SK-N-SH treated with all-trans-retinoic acid at 6 μM for 48 hours (cell line): ENCODE data around the gene PGM1.

Source experiments
- ATAC-seq: fragments of 200-7000 bp; cut with Tn5 transposase; 3 replicates; pipeline ENCODE4 v1.9.1; 2020; ENCODE audit warnings: mild to moderate bottlenecking, moderate library complexity
- ARNTL ChIP-seq: fragments of 450-650 bp; formaldehyde crosslinking; IDR thresholded peaks from 2 replicates; pipeline ENCODE4 v1.5.0; 2020; ENCODE audit warnings: low read depth, mild to moderate bottlenecking, moderate library complexity, borderline replicate concordance
- BACH2 ChIP-seq: fragments of 250-450 bp; sonication (Bioruptor Pico); IDR thresholded peaks from 2 replicates; pipeline ENCODE4 v1.9.0; 2021; ENCODE audit warnings: mild to moderate bottlenecking, borderline replicate concordance
- CREB5 ChIP-seq: fragments of 250-450 bp; sonication (Bioruptor Pico); IDR thresholded peaks from 2 replicates; pipeline ENCODE4 v1.5.1; 2020; ENCODE audit warnings: low read depth, mild to moderate bottlenecking, moderate library complexity
- CSDC2 ChIP-seq: fragments of 250-450 bp; sonication (Bioruptor Pico); IDR thresholded peaks from 2 replicates; pipeline ENCODE4 v1.5.0; 2020; ENCODE audit warnings: mild to moderate bottlenecking, moderate library complexity
- CSRNP3 ChIP-seq: fragments of 250-450 bp; sonication (Bioruptor Pico); IDR thresholded peaks from 2 replicates; pipeline ENCODE4 v1.5.1; 2021; ENCODE audit warnings: mild to moderate bottlenecking, moderate library complexity
- ESRRG ChIP-seq: fragments of 250-450 bp; sonication (Bioruptor Pico); IDR thresholded peaks from 2 replicates; pipeline ENCODE4 v1.6.1; 2021; ENCODE audit warnings: mild to moderate bottlenecking
- GLIS3 ChIP-seq: fragments of 250-450 bp; sonication (Bioruptor Pico); IDR thresholded peaks from 2 replicates; pipeline ENCODE4 v1.5.0; 2020; ENCODE audit warnings: mild to moderate bottlenecking, moderate library complexity
- ISL1 ChIP-seq: fragments of 250-450 bp; sonication (Bioruptor Pico); IDR thresholded peaks from 2 replicates; pipeline ENCODE4 v2.1.2; 2022; ENCODE audit warnings: mild to moderate bottlenecking, moderate library complexity
- OSR1 ChIP-seq: fragments of 250-450 bp; sonication (Bioruptor Pico); IDR thresholded peaks from 2 replicates; pipeline ENCODE4 v1.8.0; 2022; ENCODE audit warnings: moderate library complexity, mild to moderate bottlenecking, inconsistent platforms
- PATZ1 ChIP-seq: fragments of 250-450 bp; sonication (Bioruptor Pico); IDR thresholded peaks from 2 replicates; pipeline ENCODE4 v1.8.0; 2020; ENCODE audit warnings: mild to moderate bottlenecking, moderate library complexity, borderline replicate concordance
- POU6F1 ChIP-seq: fragments of 250-450 bp; sonication (Bioruptor Pico); IDR thresholded peaks from 2 replicates; pipeline ENCODE4 v1.8.0; 2021; ENCODE audit warnings: low read depth, mild to moderate bottlenecking, moderate library complexity, borderline replicate concordance
- PPARA ChIP-seq: fragments of 250-450 bp; sonication (Bioruptor Pico); IDR thresholded peaks from 2 replicates; pipeline ENCODE4 v1.5.0; 2020; ENCODE audit warnings: mild to moderate bottlenecking, borderline replicate concordance
- RARB ChIP-seq: fragments of 250-450 bp; sonication (Bioruptor Pico); IDR thresholded peaks from 2 replicates; pipeline ENCODE4 v1.8.0; 2021; ENCODE audit warnings: mild to moderate bottlenecking, moderate library complexity
- SNAI2 ChIP-seq: fragments of 250-450 bp; sonication (Bioruptor Pico); IDR thresholded peaks from 2 replicates; pipeline ENCODE4 v1.5.0; 2020; ENCODE audit warnings: mild to moderate bottlenecking, moderate library complexity
- TCF4 ChIP-seq: fragments of 250-450 bp; sonication (Bioruptor Pico); IDR thresholded peaks from 2 replicates; pipeline ENCODE4 v1.8.0; 2021; ENCODE audit warnings: mild to moderate bottlenecking, moderate library complexity, borderline replicate concordance
- TOX ChIP-seq: fragments of 250-450 bp; sonication (Bioruptor Pico); IDR thresholded peaks from 2 replicates; pipeline ENCODE4 v1.8.0; 2021; ENCODE audit warnings: mild to moderate bottlenecking, moderate library complexity, borderline replicate concordance
- ZFP30 ChIP-seq: fragments of 450-650 bp; formaldehyde crosslinking; IDR thresholded peaks from 2 replicates; pipeline ENCODE4 v1.5.0; 2022; ENCODE audit warnings: mild to moderate bottlenecking, moderate library complexity
- ZNF565 ChIP-seq: fragments of 450-650 bp; formaldehyde crosslinking; conservative IDR thresholded peaks from 2 replicates; pipeline ENCODE4 v1.5.0; 2020; ENCODE audit warnings: low read depth, mild to moderate bottlenecking, moderate library complexity
- ZNF70 ChIP-seq: fragments of 450-650 bp; formaldehyde crosslinking; IDR thresholded peaks from 2 replicates; pipeline ENCODE4 v1.5.0; 2020; ENCODE audit warnings: mild to moderate bottlenecking, moderate library complexity
- ZNF8 ChIP-seq: fragments of 450-650 bp; formaldehyde crosslinking; IDR thresholded peaks from 2 replicates; pipeline ENCODE4 v1.5.0; 2020; ENCODE audit warnings: mild to moderate bottlenecking, moderate library complexity
- TF ChIP-seq, protein P1 (sequence below): fragments of 250-450 bp; sonication (Bioruptor Pico); IDR thresholded peaks from 2 replicates; pipeline ENCODE4 v1.5.0; 2020; ENCODE audit warnings: mild to moderate bottlenecking, moderate library complexity

PGM1 gene

GRCh38 chr1:63548303-63548702, 44.9 kb upstream of the PGM1 start:
- TF ChIP-seq ZFP30 (CRISPR knock-in tag), result no peak
- no peak for TF ChIP-seq SNAI2 (CRISPR knock-in tag)
- no peak for TF ChIP-seq TOX (CRISPR knock-in tag)
- no peak for TF ChIP-seq ESRRG (CRISPR knock-in tag)
- TF ChIP-seq TCF4 (CRISPR knock-in tag), result no peak
- TF ChIP-seq PPARA (CRISPR knock-in tag), result no peak
- TF ChIP-seq GLIS3 (CRISPR knock-in tag), result no peak
- TF ChIP-seq ZNF8 (CRISPR knock-in tag), result no peak
- no peak for TF ChIP-seq CREB5 (CRISPR knock-in tag)
- no peak for TF ChIP-seq RARB (CRISPR knock-in tag)
- TF ChIP-seq ISL1, result no peak
- no peak for TF ChIP-seq POU6F1
- no peak for TF ChIP-seq ZNF565 (CRISPR knock-in tag)
- no peak for ATAC-seq

- TF ChIP-seq ZNF70 (CRISPR knock-in tag), result no peak
- TF ChIP-seq POU6F1, result no peak
- TF ChIP-seq CSDC2, result no peak
- TF ChIP-seq OSR1 (CRISPR knock-in tag), result no peak
- no peak for TF ChIP-seq SNAI2 (CRISPR knock-in tag)
- TF ChIP-seq BACH2, result no peak
- TF ChIP-seq RARB (CRISPR knock-in tag), result no peak
- TF ChIP-seq ESRRG (CRISPR knock-in tag), result no peak
- TF ChIP-seq CSRNP3 (CRISPR knock-in tag), result no peak
- TF ChIP-seq, protein P1, sequence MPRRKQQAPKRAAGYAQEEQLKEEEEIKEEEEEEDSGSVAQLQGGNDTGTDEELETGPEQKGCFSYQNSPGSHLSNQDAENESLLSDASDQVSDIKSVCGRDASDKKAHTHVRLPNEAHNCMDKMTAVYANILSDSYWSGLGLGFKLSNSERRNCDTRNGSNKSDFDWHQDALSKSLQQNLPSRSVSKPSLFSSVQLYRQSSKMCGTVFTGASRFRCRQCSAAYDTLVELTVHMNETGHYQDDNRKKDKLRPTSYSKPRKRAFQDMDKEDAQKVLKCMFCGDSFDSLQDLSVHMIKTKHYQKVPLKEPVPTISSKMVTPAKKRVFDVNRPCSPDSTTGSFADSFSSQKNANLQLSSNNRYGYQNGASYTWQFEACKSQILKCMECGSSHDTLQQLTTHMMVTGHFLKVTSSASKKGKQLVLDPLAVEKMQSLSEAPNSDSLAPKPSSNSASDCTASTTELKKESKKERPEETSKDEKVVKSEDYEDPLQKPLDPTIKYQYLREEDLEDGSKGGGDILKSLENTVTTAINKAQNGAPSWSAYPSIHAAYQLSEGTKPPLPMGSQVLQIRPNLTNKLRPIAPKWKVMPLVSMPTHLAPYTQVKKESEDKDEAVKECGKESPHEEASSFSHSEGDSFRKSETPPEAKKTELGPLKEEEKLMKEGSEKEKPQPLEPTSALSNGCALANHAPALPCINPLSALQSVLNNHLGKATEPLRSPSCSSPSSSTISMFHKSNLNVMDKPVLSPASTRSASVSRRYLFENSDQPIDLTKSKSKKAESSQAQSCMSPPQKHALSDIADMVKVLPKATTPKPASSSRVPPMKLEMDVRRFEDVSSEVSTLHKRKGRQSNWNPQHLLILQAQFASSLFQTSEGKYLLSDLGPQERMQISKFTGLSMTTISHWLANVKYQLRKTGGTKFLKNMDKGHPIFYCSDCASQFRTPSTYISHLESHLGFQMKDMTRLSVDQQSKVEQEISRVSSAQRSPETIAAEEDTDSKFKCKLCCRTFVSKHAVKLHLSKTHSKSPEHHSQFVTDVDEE, result no peak
- no peak for TF ChIP-seq CREB5 (CRISPR knock-in tag)
- no peak for ATAC-seq
Observed at GRCh38 chr1:63548877-63549276, 44.3 kb upstream of the PGM1 start.

- TF ChIP-seq GLIS3 (CRISPR knock-in tag) (no peak), CREB5 (CRISPR knock-in tag) (no peak), ZNF565 (CRISPR knock-in tag) (no peak), TOX (CRISPR knock-in tag) (no peak), PATZ1 (CRISPR knock-in tag) (no peak), ZNF8 (CRISPR knock-in tag) (no peak), OSR1 (CRISPR knock-in tag) (no peak), CSRNP3 (CRISPR knock-in tag) (no peak), BACH2 (no peak), PPARA (CRISPR knock-in tag) (no peak), ARNTL (CRISPR knock-in tag) (no peak)
- no peak for ATAC-seq
Observed at GRCh38 chr1:63555480-63555879, 37.7 kb upstream of the PGM1 start.
